Medulla oblongata (tissue), 1 donor: ENCODE measurements around the gene PSG6.
"Not testable (repeated sequence)": the region's sequence is repeated elsewhere in the genome, so short reads cannot be mapped to it uniquely, and the experiment has no call there.

ENCODE experiments used
- DNase-seq: peaks from one replicate; pipeline ENCODE4 v3.0.0-alpha.2; 2015; ENCODE audit errors: extremely low spot score

The PSG6 gene

DNA sequence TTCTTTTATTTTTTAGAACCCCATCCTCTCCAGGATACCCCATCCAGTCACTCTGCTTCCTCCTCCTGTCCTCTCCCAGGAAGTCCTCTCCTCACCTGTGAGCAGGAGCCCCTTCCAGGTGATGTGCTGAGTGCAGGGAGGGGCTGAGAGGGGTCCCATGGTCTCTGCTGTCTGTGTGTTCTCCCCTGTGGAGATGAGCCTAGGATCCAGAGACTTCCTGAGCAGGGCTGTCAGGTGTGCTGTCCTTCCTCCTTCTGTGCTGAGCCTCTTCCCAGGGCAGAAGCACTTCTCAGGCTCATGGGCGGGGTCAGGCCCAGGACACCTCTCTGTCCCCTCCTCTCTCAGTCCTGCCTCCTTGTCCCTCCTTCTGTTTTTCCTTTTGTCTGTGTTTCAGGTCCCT lies at the start of gene PSG6:
TSS of gene PSG6 (minus strand) at position 261 of the 400 bp plus-strand sequence. CDS start at position 159, 102 bp downstream.
- not testable (repeated sequence) for DNase-seq

DNA sequence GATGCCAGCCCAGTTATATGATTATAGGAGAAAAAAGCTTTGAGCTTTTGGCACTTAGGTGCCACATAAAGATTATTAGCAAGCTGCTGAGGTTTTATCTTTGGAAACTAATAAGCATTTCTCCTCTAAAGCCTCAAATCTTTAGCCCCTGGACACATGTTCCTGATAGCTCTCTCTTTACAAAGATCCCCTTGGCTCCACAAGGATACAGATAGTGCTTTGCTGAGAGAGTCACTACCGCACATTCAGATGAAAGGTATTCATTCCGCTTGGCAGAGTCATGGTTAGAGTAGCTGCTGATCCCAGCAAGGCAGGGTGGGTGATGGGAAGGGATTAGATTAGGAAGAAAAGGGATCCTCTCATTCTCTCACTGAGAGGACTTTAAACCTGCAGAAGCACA lies 47.5 kb upstream of the PSG6 start:
- no peak for DNase-seq

DNA sequence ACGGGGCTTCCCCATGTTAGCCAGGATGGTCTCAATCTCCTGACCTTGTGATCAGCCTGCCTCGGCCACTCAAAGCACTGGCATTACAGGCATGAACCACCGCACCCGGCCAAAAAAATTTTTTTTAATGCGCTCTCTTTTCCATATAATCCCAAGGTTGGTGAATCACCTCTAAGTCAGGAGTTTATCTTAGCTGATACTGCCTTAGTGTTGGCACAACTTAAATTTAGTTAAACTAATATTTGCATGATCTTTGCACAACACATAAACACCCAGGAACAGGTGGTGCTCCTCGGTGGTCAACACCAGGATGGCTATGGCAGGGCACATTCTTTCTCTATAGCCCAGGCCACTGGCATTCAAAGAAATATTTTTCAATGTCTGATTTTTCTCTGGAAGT lies 43.4 kb upstream of the PSG6 start:
- no peak for DNase-seq

DNA sequence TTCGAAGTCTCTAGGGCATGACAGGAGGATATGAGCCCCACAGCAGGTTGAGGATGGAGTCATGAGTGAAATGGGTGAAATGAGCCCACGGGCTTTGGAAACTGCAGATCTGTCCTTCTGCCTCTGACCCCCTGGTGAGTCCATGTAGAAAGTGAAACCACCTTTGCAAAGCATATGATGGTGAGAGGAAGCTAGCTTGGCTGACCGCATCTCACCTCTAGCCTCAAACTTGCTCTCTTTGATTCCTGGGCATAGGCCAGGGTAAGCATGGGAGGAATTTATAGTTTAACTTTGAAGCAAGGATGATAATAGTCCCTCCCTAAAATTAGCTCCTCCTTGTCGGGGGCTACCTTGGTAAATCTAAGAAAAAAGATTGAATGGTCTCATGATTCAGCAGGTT lies 34.4 kb upstream of the PSG6 start:
- not testable (repeated sequence) for DNase-seq

DNA sequence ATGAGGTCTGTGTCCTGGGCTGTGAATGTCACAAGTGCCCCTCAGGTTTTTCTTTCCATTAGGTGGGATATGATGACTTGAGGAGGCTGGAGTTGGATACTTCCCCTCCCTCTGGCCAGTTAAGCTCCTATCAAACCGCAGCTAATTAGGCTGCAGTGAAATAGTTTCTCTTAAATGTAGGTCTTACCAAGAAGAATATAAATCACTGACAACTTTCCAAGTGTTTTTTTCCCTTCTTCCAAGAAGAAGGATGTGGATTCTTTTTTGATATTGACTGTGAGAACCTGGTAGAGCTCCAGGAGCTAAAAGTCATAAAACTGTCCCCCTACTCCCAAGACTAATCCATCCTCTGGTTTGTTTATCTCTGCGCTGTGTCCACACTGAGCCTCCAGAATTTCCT lies 33.8 kb upstream of the PSG6 start:
- DNase-seq: not testable (repeated sequence)

DNA sequence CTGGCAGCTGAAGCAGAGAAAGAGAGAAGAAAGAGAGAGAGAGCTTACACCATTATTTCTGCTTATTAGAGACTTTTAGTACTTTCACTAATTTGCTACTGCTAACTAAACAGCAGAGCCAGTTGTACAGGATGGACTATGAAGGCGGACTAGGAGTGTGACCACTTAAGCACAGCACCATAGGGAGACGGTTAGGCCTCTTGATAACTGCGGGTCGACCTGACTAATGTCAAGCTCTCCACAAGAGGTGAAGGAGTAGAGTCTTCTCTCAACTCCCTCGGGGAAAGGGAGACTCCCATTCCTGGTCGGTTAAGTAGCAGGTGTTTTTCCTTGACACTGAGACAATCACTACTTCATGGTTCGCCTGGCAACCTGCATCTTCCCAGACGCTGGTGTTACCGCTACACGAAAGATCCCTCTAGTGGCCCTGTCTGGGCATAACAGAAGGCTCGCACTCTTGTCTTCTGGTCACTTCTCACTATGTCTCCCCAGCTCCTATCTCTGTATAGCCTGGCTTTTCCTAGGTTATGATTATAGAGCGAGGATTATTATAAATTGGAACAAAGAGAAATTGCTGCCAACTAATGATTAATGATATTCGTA lies 24.6 kb upstream of the PSG6 start:
- no peak for DNase-seq

DNA sequence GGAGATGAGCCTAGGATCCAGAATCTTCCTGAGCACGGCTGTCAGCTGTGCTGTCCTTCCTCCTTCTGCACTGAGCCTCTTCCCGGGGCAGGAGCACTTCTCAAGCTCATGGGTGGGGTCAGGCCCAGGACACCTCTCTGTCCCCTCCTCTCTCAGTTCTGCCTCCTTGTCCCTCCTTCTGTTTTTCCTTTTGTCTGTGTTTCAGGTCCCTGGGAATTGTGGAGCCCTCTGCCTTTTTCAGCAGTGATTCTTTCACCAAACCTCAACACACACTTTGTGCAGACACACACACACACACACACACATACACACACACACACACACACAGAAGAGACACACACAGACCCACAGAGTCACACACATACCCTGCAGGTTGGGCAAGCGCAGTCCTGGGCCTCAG lies 19.4 kb upstream of the PSG6 start, which contains the start of gene PSG7:
TSS of gene PSG7 (minus strand) at position 101 of the 400 bp plus-strand sequence. CDS start 131 bp downstream, outside the sequence.
- DNase-seq: not testable (repeated sequence)

DNA sequence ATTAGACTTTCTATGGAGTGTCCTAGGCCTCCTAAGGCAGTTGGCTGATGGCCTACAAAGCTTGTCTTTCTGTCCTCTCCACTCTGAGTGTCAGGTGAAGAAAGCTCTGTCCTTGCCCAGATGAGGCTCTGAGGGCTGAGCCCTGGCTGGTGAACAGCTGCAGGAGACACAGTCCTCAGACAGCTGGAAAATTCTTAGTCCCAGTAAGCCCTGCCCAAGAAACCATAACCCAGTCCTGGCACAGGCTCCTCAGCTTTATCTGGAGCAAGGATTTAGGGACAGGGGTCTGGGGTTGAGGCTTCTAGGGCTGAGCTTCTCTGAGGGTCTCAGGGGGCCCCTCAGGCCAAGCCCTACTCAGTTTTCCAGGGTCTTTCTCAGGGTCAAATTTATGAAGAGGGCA lies 17.0 kb upstream of the PSG6 start:
- not testable (repeated sequence) for DNase-seq

DNA sequence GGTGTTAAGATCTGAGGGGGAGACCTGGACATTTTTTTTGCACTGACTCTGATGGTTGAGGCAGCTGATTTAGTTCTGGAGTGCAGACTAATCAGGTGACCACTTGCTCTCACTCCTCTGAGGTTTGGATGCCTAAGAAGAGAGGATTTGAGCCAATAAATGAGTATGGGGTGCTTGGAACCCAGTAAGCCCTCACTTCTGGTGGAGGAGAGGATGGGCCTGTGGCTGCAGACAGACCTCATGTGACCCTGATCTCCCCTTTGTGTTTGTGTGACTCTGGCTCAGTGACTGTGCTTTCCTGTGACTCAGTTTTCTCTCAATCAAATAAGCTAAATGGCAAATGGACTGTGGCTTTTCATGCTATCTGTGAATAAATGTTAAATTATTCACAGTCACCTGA lies 16.5 kb upstream of the PSG6 start:
- DNase-seq: not testable (repeated sequence)

DNA sequence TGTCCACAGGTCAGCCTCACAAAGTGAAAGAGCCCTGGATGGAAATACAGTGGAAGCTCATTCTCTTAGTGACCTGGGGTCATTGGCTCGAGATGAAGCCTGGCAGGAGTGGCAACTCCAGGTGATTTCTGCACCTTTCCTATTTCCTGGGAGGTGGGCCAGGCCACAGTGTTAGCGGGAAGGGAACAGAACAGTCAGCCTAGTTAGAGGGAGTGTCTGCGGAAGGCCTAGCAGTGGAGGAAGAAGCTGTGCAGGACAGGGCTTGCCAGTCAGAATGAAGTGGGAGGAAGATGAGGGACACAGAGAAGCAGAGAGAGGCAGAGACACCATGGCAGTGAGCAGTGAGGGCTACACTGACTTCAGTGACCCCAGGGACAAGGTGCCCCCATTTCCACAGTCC lies 15.7 kb upstream of the PSG6 start:
- DNase-seq: not testable (repeated sequence)

DNA sequence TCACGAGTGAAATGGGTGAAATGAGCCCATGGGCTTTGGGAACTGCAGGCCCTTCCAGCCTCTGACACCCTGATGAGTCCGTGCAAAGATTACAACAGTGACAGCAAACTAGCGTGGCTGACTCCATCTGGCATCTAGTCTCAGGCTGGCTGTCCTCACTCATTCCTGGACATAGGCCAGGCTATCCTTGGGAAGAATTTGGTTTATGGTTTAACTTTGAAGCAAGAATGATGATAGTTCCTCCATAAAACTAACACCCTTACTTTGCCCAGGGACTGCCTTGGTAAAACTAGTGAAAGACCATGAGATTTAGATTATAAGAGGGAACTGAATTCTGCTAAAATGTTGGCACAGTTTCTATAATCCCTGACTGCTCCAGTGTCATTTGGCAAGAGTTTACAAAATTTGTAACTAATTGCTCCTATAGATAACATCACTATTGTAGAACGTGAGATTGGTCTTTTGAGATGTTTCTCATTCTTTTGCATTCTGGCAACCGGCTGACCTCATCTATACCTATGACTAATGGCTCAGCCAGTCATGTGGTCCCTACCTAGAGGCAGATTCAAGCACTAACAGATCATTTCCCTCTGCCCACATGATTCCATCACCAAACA lies 14.9 kb upstream of the PSG6 start:
- DNase-seq: not testable (repeated sequence)

DNA sequence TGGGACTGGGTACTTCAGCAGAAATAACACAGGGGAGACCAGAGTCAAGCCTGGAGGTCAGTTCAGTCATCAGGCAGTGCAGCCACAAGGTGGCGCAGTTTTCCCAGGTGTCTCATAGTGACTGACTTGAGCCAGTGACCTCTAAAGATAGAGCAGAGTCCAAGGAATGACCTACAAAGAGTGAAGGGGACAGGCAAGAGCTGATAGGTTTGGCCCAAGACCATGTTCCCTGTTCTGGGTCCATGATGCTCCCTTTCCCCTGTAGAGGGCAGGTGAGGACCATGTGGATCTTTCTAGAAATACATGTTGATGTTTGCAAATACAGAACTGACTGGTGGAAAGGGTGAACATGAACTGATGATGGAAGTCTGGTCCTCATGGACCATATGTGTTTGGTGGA lies 12.5 kb upstream of the PSG6 start:
- DNase-seq: peak; percentile 2

DNA sequence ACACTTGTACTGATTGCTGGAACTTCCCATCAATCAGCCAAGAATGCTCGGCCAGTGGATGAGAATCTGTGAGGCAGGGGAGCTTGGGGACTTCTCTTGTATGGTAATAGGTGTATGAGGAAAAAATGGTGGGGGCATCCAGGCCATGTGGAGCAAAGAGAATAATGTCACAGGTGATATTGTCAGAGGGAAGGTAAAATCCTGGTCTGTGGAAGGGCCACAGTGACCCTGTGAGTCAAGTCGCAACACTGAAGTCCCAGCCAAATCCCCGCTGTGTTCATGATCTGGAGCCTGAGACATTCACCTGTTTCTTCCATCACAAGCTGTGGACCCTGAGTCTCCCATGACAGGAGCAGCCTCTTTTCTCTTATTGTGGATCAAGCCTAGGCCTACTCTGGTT lies 11.2 kb upstream of the PSG6 start:
- no peak for DNase-seq

DNA sequence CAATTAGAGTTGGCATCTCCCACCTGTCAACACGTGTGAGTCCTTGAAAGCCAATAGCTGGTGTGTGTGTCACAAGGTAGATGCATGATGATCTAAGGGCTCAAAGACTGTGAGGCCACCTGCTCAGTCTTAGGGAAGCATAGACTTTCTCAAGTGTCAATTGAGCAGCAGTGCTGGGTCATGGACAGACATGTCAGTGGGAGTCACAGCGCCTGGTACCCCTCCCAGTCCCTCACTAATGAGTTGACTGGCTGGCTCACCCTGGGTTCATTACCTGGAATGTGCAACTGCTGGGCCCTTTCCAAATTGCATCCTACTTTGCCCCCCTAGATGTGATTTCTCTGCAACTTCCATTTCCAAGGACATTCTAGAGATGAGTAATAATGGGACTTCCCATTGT lies 9.1 kb upstream of the PSG6 start:
- no peak for DNase-seq

DNA sequence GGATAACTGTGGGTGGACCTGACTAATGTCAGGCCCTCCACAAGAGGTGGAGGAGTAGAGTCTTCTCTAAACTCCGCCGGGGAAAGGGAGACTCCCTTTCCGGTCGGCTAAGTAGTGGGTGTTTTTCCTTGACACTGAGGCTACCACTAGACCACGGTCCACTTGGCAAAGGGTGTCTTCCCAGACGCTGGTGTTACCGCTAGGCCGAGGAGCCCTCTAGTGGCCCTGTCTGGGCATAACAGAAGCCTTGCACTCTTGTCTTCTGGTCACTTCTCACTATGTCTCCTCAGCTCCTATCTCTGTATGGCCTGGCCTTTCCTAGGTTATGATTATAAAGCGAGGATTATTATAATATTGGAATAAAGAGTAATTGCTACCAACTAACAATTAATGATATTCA lies 5.4 kb upstream of the PSG6 start:
- DNase-seq: peak; percentile 30

DNA sequence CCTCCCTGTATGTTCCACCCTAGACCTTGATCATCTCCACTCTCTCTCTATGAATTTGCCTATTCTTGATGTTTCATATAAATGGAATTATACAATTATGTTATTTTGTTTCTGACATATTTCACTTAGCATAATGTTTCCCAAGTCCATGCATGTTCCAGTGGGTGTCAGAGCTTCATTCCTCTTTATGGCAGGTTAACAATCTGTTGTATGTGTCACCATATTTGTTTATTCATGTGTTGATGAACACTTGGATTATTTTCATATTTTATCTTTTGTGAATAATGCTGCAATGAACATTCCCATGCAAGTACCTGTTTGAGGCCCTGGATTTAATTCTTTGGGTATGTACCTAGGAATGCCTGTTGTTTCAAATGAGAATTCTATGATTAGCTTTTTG lies 3.3 kb upstream of the PSG6 start:
- not testable (repeated sequence) for DNase-seq

DNA sequence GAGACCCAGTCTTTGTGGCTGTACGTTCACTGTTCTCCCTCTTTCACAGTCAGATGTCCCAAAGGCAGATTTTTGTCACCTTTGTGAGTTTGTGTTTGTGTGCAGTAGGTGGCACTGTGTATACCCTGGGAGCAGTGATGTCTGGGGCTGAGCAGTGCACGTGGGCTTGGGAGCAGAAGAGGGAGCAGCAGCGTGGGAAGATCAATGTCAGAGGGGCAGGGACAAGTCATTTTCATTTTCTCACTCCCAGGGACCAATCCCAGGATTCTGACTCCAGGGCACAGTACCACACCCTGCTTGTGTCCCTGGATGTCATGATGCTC lies 2.0 kb upstream of the PSG6 start:
- DNase-seq: no peak

DNA sequence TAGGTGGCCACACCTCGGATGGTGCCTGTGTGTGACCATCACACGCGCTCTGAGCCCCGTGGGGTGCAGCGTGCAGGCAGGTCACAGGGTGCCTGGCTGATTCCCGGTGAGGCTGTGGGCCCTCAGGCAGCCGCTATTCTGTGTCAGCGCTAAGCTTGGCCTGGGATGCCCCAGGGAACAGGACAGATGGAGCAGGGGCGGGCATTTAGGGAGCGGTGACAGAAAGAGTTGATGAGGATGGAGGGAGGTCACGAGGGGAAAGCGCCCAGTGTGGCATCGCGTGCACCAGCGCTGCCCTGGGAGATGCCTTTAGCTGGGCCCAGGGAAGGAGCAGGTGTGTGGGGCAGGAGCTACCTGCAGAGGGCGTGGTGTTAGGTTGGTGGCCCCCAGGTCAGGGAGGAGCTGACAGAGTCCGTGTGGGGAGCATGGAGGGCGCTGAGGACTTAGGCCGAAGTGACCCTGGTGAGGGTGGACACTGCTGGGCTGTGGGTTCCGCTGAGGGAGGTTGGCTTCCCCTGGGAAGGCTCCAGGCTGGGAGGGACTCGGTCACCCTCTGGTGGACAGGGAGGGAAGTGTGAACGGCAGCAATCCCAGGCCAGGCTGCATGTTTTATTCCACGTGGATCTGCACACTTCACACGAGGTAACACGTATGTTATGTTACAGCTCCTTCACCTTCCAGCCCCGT lies 1.5 kb upstream of the PSG6 start:
- DNase-seq: not testable (repeated sequence)

DNA sequence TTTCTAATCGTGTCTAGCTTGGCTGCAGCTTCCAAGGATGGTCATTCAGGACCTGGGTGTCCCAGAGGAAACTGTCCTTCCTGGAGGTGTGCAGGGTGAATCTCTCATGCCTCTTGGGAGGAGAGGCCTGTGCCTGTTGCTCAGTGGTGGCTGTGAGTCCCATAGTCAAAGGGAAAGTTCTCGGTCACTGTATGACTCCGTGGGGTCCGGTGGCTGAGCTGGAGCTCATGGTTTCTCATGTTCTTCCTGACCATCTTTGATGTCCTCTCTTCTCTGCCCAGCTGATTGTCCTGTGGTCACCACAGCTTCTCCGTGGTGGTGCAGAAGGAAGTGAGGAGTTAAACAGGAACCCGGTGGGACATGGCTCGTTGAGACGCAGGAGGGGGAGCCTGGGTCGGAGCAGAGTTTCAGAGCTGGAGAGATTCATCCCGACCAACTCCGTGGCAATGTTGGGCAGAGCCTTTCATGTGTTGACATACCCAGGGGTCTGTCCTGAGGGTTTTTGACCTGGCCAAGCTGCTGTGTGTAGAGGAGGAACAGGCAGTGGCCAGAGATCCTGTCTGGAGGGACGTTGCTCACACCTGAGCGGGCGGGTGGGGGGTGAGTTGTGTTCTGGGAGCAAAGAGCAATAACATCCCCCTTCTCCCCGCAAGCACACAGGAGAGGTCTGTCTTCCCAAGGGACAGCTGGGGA lies 829 bp upstream of the PSG6 start:
- not testable (repeated sequence) for DNase-seq

DNA sequence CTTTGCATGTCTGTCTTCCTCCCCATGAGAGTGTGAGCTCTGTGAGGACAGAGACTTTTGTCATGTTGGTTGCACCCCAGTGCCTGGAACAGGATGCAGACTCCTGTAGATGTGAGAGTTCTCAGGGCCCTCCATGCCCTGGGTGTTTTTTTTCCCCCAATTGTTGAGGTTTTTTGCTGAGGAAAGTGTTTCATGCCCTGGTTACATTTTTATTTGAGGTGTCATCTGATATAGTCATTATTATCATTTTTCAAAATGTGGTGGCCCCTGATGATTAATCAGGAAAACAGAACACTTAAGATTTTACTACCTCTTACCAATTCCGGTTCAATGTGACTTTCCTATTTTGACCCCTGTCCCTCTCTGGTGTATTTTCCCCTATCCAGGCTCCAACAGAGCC lies 763 bp downstream of the PSG6 start:
- not testable (repeated sequence) for DNase-seq

DNA sequence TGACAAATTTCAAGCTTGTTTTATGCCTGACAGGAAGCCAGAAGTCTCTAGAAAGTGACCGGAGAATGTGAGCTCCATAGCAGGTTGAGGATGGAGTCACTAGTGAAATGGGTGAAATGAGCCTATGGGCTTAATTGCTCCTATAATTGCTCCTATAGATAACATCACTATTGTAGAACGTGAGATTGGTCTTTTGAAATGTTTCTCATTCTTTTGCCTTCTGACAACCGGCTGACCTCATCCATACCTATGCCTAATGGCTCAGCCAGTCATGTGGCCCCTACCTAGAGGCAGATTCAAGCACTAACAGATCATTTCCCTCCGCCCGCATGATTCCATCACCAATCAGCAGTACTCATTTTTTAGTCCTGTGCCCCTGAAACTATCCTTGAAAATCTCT lies 4.2 kb downstream of the PSG6 start:
- DNase-seq: not testable (repeated sequence)

DNA sequence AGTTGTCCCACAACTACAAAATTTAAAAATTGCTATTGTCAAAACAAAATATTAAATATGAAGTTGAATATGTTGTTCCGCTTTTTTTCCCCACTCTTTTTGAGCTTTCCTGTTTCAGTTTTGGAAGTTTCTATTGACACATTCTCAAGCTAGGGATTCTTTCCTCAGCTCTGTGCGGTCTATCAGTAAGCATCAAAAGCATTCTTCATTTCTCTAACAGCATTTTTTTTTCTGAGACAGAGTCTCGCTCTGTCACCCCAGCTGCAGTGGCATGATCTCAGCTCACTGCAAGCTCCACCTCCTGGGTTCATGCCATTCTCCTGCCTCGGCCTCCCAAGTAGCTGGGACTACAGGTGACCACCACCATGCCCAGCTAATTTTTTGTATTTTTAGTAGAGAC lies 4.8 kb downstream of the PSG6 start:
- not testable (repeated sequence) for DNase-seq

DNA sequence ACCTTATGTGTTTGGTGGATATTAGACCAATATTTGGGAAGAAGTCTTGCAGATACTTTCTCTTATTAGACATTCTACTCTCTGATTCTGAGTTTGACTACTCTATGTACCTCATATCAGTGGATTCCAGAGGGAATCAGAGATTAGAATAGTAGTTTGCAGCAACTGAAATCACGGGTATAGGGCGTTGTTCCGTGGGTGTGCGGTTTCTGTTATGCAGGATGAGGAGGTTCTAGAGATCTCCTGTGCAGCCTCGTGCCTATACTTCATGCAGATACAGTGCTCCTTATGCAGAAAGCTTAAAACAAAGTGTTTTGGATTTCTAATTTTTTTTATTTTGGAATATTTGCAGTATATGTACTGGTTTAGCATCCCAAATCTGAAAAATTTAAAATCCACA lies 6.0 kb downstream of the PSG6 start:
- DNase-seq: not testable (repeated sequence)
